ENCODE data around the gene CPLX1. TPM values are rescaled to one million over a fixed set of nuclear protein-coding genes. Genes with fewer than 3 reads are reported as not detected.

Gene CPLX1
- total RNA-seq, 1 donor from 2014 or later, result 4.8 TPM

DNA sequence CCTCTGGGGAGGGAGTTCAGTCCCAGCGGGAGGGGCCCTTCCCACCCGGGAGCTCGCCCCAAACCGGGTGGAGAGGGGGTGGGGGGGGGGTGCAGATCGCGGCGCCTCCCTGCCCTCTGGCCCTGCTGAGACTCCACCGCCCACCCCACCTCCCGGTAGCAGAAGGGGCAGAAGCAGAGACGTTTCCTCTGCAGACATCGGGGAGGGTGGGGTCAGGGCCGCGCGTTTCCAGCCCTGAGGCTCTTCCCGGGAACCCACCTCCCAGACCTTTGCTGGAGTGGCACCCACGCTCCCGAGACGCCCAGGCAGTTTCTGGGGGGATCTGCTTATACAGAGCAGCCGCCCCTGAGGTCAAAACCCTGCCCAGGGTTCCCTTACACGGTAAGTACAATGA lies 30.2 kb downstream of the CPLX1 start:
- no peak overlapping the region for H3K27ac ChIP-seq (replicated peaks)
- TF ChIP-seq, protein P1, sequence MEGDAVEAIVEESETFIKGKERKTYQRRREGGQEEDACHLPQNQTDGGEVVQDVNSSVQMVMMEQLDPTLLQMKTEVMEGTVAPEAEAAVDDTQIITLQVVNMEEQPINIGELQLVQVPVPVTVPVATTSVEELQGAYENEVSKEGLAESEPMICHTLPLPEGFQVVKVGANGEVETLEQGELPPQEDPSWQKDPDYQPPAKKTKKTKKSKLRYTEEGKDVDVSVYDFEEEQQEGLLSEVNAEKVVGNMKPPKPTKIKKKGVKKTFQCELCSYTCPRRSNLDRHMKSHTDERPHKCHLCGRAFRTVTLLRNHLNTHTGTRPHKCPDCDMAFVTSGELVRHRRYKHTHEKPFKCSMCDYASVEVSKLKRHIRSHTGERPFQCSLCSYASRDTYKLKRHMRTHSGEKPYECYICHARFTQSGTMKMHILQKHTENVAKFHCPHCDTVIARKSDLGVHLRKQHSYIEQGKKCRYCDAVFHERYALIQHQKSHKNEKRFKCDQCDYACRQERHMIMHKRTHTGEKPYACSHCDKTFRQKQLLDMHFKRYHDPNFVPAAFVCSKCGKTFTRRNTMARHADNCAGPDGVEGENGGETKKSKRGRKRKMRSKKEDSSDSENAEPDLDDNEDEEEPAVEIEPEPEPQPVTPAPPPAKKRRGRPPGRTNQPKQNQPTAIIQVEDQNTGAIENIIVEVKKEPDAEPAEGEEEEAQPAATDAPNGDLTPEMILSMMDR (IDR thresholded peaks at IDR 0.05; ENCODE audit: borderline replicate concordance), result no peak
- H3K9me3 ChIP-seq (replicated peaks), result no peaks in the 10 kb centered on the region
- intact Hi-C loops (cut with micrococcal nuclease), result no loop called here
- no peaks in the 10 kb centered on the region for H3K36me3 ChIP-seq
- peaks cover 23% of the 10 kb centered on the region for H3K4me1 ChIP-seq
- H3K4me3 ChIP-seq, result peak overlapping the region; percentile 56
- H3K27me3 ChIP-seq (ENCODE audit: low read depth), result peaks cover 79% of the 10 kb centered on the region
- DNase-seq, result no peak

GRCh38 chr4:794900-795725 lies 30.8 kb downstream of the CPLX1 start:
- no peak overlapping the region for H3K27ac ChIP-seq (replicated peaks)
- H3K9me3 ChIP-seq (replicated peaks), result no peaks in the 10 kb centered on the region
- H3K4me3 ChIP-seq, result peak overlapping the region; percentile 56
- H3K27me3 ChIP-seq (ENCODE audit: low read depth), result peaks cover 84% of the 10 kb centered on the region
- TF ChIP-seq, protein P1 (IDR thresholded peaks at IDR 0.05; ENCODE audit: borderline replicate concordance), result no peak
- H3K36me3 ChIP-seq, result no peaks in the 10 kb centered on the region
- H3K4me1 ChIP-seq, result peaks cover 23% of the 10 kb centered on the region
- intact Hi-C loops (cut with micrococcal nuclease), result no loop called here
- no peak for DNase-seq

DNA sequence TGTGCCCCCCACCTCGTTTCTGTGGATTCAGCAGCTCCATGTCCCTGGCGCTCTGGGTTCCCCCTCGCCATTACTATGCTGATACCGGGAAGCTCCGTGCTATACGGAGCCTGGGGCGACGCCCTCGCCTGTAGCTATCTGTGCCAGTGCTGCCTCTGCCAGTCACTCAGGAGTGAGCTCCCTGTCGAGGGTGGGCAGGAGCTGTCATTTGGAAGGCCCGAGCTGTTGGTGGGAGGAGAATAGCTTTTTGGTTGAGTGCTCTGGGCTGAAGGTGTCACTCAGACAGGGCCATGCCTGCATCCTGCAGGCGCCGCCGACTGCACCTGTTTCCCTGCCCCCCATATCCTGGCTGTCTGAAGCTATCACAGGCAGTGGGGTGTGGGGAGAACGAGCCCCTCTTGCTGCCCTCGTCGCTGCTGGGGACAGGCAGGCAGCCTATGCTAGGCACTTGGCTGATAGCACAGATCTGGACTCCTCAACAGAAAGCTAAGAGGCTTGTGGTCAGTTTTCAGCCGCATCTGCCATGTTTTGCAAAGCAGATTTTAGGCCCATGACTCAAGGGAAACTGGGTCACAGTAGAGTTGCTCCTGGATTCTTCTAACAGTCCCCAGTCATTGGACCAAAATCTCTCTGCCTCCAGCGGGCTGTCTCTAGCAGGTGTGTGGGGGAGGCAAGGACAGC lies 31.8 kb downstream of the CPLX1 start:
- intact Hi-C loops (cut with micrococcal nuclease), result no loop called here
- H3K9me3 ChIP-seq (replicated peaks), result no peaks in the 10 kb centered on the region
- peaks cover 83% of the 10 kb centered on the region for H3K27me3 ChIP-seq (ENCODE audit: low read depth)
- TF ChIP-seq, protein P1 (IDR thresholded peaks at IDR 0.05; ENCODE audit: borderline replicate concordance), result no peak
- no peak overlapping the region for H3K27ac ChIP-seq (replicated peaks)
- peaks cover 26% of the 10 kb centered on the region for H3K4me1 ChIP-seq
- no peaks in the 10 kb centered on the region for H3K36me3 ChIP-seq
- DNase-seq, result no peak
- no peak overlapping the region for H3K4me3 ChIP-seq

GRCh38 chr4:793093-793861 lies 32.7 kb downstream of the CPLX1 start:
- DNase-seq, result no peak
- H3K36me3 ChIP-seq, result no peaks in the 10 kb centered on the region
- peaks cover 87% of the 10 kb centered on the region for H3K27me3 ChIP-seq (ENCODE audit: low read depth)
- H3K9me3 ChIP-seq (replicated peaks), result no peaks in the 10 kb centered on the region
- no peak overlapping the region for H3K4me3 ChIP-seq
- intact Hi-C loops (cut with micrococcal nuclease), result no loop called here
- no peak overlapping the region for H3K27ac ChIP-seq (replicated peaks)
- H3K4me1 ChIP-seq, result peaks cover 34% of the 10 kb centered on the region
- TF ChIP-seq, protein P1 (IDR thresholded peaks at IDR 0.05; ENCODE audit: borderline replicate concordance), result no peak

- Histone ChIP-seq H3K4me1 (peaks cover 40% of the 10 kb centered on the region), H3K27me3 (ENCODE audit: low read depth) (peaks cover 90% of the 10 kb centered on the region), H3K9me3 (replicated peaks) (no peaks in the 10 kb centered on the region), H3K27ac (replicated peaks) (no peak overlapping the region), H3K4me3 (peak overlapping the region; percentile 38), H3K36me3 (no peaks in the 10 kb centered on the region)
- TF ChIP-seq, protein P1 (IDR thresholded peaks at IDR 0.05; ENCODE audit: borderline replicate concordance), result no peak
- intact Hi-C loops (cut with micrococcal nuclease), result no loop called here
- DNase-seq, result no peak
Observed at GRCh38 chr4:792626-793092, 33.3 kb downstream of the CPLX1 start.

Measured in left ventricle myocardium inferior (tissue), 1 donor.